ENCODE measurements around the gene IFNAR2. TPM values are rescaled to one million over a fixed set of nuclear protein-coding genes. Genes with fewer than 3 reads are reported as not detected.

IFNAR2 gene
- total RNA-seq: 10.4 TPM
- long read RNA-seq, full-length matches to known transcripts: 5 of 5 reads
- long read RNA-seq, partial matches to known transcripts: 0 of 5 reads
- long read RNA-seq, other reads (novel, unspliced or antisense): 0 of 5 reads

DNA sequence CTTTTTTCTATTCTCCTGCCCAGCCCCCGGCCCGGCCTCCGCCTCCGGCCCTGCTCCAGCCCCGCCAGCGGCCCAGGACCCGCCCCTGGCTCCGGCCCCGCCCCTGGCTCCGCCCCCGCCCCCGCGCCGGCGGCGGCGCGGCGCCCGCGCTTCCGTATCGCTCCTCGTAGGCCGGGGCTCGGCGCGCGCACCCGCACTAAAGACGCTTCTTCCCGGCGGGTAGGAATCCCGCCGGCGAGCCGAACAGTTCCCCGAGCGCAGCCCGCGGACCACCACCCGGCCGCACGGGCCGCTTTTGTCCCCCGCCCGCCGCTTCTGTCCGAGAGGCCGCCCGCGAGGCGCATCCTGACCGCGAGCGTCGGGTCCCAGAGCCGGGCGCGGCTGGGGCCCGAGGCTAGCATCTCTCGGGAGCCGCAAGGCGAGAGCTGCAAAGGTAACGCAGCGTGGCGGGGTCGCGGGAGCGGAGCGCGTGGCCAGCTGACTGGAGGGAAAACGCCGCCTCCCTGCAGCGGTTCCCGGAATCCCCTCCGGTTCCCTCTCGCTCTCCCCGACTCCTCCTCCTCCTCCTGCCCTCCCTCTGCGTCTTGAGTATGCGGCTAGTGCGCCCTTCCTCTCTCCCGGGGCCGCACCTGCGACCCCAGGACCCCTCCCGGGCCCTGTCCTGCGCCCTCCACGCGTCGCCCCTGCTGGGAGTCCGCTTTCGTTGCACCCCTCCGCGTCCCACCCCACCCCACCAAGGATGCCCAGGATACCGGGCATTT lies at the start of gene IFNAR2:
Gene IFNAR2, plus strand, starts transcription at position 155 of the 761 bp plus-strand sequence. CDS start 11,985 bp downstream, outside the sequence.
- ATAC-seq: peak; percentile 97
- intact Hi-C loops (cut with DNase I): no loop called here

GRCh38 chr21:33185852-33186251 lies 43.9 kb upstream of the IFNAR2 start:
- DNase-seq (ENCODE audit: missing footprints) (no peak), ATAC-seq (no peak)
- intact Hi-C loops (cut with DNase I): no loop called here

More for the DNA sequence above, at the start of gene IFNAR2:
- DNase-seq (ENCODE audit: missing footprints): peak; percentile 93

GRCh38 chr21:33187276-33187675 lies 42.5 kb upstream of the IFNAR2 start:
- intact Hi-C loops (cut with DNase I): no loop called here
- ATAC-seq (no peak), DNase-seq (ENCODE audit: missing footprints) (no peak)

DNA sequence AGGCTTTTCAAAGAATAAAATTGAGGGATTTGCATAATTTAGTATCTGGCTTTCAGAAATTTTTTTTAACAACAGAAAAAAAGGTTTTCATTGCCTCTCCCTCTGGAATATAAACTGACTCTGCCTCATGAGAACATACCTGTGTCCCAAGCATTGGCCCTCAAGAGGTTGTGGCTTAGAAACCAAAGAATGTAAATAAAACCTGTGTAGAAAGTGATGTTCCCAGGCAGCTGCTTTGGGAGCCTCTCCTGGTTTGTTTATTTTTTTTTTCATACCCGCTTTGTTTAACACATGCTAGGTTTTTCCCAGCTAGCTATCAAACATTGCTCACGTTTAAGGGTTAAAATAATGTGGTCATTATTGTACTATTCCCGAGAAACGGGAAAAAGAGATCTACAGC lies 40.5 kb upstream of the IFNAR2 start:
- no peak for DNase-seq (ENCODE audit: missing footprints)
- ATAC-seq: no peak
- intact Hi-C loops (cut with DNase I): loop anchor here (2.0 kb wide), 1 partner anchor 194 kb away; no protein-coding TSS in a partner anchor

DNA sequence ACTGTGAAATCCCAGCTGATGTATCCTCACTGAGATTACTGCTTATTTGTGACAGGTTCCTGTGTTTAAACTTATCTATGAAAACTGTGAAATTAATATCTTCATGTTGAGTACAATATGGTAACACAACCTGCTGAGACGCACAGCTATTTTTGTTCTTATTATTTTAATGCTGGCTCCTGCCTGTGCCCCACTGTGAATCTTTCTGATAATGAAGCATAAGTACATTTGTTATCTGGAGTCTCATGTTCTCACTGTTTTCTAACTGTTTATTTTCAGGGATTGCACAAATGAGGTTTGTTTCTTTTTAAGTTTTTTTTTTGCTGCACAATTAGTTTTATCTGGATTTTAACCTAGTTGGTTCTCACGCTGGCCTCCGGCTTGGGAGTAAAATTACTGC lies 39.9 kb upstream of the IFNAR2 start:
- DNase-seq (ENCODE audit: missing footprints): no peak
- peak; percentile 31 for ATAC-seq
- intact Hi-C loops (cut with DNase I): loop anchor here (2.0 kb wide), 1 partner anchor 195 kb away; no protein-coding TSS in a partner anchor

DNA sequence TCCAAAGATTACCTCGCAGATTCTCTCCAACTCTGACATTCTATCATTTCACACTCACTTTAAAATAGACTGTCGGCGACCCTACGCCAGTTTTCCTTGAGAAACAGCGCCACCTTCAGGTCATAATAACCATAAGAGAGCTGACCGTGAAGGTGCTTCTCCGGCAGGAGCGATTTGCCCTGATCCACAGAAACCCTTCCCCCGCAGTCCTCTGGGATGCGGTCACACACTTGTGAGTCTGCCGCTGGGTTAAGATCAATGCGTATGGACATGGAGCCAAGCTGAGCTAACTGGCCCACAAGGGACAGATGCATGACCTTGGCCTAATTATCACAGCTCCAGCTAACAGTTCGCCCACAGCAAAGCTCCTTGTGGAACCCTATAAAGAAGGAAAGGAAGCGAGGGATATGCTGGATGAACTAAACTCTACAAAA lies 32.8 kb upstream of the IFNAR2 start:
- peak; percentile 70 for ATAC-seq
- no peak for DNase-seq (ENCODE audit: missing footprints)
- intact Hi-C loops (cut with DNase I): loop anchor here (2.0 to 5.0 kb wide), 4 partner anchors 70 to 370 kb away; no protein-coding TSS in a partner anchor

GRCh38 chr21:33197496-33197895 lies 32.2 kb upstream of the IFNAR2 start:
- ATAC-seq (peak; percentile 79), DNase-seq (ENCODE audit: missing footprints) (no peak)

DNA sequence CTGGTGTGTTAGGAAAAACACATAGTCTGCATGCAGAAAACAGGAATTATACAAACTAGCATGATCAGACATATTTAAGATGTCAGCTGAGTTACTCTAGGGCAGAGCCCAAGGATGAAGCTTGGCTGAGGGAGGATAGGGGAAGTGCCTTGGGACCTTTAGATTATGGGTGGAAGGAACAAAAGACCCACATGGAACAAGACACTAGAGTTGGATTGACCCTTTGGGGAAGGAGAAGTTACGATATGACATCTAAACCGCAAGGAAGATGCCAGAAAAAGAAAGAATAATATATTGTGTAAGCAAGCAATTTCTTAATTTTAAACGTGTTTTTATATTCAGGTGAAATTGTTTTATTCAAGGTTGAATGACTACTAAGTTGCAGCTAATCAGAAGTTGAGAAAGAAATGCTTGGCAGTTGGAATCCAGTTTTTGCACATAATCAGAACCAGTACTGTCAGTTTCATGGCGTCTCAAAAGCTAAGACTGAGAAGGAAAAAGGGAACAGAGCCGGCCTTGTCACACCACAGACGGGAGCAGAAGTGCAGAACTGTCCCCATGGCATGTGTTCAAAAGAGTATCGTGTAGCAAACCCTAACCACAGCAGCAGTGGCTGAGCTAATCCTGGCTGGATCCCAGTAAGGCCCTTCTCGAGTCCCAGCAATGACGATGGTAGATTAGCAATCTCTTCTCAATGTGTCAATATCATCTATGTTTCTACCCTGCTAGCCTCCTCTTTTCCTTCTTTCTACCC lies 31.2 kb upstream of the IFNAR2 start:
- ATAC-seq: peak; percentile 73
- no peak for DNase-seq (ENCODE audit: missing footprints)
- intact Hi-C loops (cut with DNase I): loop anchor here (1.0 to 5.0 kb wide), 5 partner anchors 71 to 371 kb away; partner anchors contain the start of gene IFNAR1

More at GRCh38 chr21:33197496-33197895, 32.2 kb upstream of the IFNAR2 start:
- intact Hi-C loops (cut with DNase I): loop anchor here (2.0 to 5.0 kb wide), 4 partner anchors 70 to 370 kb away; no protein-coding TSS in a partner anchor

DNA sequence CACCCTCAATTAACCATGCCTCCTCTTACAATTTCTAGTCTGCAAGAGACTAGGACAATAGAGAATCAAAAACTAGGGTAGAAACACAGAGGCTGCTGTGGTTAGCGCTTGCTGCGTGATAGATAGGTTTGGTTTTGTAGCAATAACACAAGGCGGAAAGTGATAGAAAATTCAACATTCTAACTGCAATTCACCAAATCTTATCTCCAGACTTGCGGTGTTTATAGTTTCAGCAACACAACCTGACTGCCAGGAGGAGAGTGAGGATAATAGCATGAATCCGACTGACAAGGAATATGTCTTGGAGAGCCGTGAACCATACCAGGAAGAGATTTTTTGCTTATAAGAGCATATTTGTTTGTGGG lies 30.7 kb upstream of the IFNAR2 start:
- ATAC-seq (no peak), DNase-seq (ENCODE audit: missing footprints) (no peak)
- intact Hi-C loops (cut with DNase I): loop anchor here (1.0 to 5.0 kb wide), 5 partner anchors 72 to 372 kb away; partner anchors contain the start of gene IFNAR1

- intact Hi-C loops (cut with DNase I): loop anchor here (1.0 to 5.0 kb wide), 6 partner anchors 72 to 372 kb away; partner anchors contain the start of gene IFNAR1
- peak; percentile 80 for ATAC-seq
- no peak for DNase-seq (ENCODE audit: missing footprints)
Measured at GRCh38 chr21:33199516-33200217, 30.1 kb upstream of the IFNAR2 start.

DNA sequence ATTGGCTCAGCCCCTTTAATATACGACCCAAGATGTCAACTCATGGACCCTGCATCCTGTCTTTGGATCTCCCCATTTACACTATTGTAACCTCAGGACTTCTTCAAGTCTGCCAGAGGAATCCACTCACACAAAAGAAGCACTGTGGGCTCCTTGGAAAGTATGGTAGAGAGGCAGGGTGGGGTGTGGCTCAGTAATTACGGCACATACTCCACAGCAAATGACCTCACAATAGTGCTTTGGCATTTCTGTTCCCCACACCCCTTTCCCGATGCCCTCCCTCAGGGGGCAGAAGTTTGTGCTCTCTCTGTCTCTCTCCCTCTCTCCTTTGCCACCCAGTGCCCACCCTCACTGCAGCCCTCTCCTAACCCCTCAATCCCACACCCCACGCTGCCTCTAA lies 27.8 kb upstream of the IFNAR2 start:
- intact Hi-C loops (cut with DNase I): loop anchor here (5.0 kb wide), 1 partner anchor 160 kb away; no protein-coding TSS in a partner anchor
- DNase-seq (ENCODE audit: missing footprints): no peak
- no peak for ATAC-seq

GRCh38 chr21:33202464-33203363 lies 27.0 kb upstream of the IFNAR2 start:
- DNase-seq (ENCODE audit: missing footprints) (no peak), ATAC-seq (no peak)
- intact Hi-C loops (cut with DNase I): loop anchor here (5.0 kb wide), 1 partner anchor 160 kb away; no protein-coding TSS in a partner anchor

- ATAC-seq (no peak), DNase-seq (ENCODE audit: missing footprints) (no peak)
- intact Hi-C loops (cut with DNase I): loop anchor here (5.0 kb wide), 1 partner anchor 159 kb away; no protein-coding TSS in a partner anchor
Measured at GRCh38 chr21:33203371-33203724, 26.4 kb upstream of the IFNAR2 start.

DNA sequence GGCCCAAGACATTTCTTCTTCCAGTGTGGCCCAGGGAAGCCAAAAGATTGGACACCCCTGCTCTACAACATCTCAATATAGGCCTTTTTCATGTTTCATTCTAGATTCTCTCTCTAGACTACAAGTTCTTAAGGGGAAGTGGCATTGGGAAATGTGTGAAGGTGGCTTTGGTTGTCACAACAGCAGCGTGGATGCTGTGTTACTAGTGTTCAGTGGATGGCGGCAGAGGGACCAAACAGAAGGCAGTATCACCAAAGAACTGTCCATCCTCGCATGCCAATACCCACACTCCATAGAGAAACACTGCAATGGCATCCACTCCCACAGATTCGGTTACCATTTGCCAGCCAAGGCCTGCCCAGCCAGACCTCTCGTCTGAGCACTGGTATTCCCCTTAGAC lies 24.3 kb upstream of the IFNAR2 start:
- ATAC-seq (no peak), DNase-seq (ENCODE audit: missing footprints) (no peak)
- intact Hi-C loops (cut with DNase I): no loop called here

DNA sequence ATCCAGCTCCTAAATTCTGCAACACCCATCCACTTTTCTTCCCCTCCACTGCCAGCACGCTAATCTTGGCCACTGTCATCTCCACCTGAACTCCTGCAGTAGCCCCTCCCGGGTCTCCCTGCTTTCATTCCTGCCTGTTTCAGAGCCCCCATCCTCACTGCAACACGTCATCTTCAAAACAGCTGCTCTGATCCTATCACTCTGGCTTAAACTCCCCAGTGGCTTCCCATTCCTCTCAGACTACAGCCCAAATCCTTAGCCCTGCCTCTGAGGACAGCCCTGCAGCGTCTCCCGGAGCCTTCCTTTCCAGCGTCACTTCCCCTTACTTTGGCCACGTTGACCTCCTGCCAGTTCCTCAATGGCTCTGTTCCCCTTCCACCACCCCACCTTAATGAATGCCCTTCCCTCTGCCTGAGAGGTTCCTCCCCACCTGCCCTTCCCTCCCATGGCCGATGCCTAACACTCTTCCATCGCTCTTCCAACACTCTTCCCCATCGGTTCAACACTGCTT lies 22.9 kb upstream of the IFNAR2 start:
- peak; percentile 75 for DNase-seq (ENCODE audit: missing footprints)
- ATAC-seq: peak; percentile 42
- intact Hi-C loops (cut with DNase I): no loop called here

DNA sequence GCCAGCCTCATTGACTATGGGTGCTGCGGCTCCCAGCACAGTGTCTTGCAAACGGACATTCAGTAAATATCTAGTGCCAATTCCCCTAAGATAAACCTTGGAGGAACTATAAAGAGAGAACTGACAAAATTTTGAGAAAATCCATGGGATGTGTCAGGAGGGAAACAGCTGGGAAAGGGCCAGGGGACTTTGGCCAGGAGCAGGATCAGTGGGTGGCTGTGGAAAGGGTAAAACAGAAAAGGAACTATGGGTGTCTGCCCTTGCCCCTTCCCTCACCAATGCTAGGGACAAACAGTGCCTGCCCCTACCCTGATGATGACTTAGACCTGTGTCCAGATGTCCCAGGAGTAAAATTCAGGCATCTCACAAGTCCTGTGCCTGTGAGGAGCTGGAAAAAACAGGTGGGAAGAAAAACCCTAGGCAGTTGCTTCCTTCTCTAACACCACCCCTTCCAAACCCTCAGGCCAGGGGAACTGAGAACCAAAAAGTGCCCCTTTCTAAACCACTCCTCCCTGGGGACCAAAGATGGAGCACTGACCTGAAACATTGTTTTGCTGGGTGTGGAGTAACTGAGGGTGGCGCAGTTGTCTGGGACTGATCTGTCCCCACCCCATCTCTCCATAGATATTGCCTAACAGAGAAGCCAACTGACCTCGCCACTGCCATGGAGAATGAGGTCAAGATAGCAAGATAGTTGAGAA lies 22.1 kb upstream of the IFNAR2 start:
- no peak for ATAC-seq
- intact Hi-C loops (cut with DNase I): no loop called here
- no peak for DNase-seq (ENCODE audit: missing footprints)

DNA sequence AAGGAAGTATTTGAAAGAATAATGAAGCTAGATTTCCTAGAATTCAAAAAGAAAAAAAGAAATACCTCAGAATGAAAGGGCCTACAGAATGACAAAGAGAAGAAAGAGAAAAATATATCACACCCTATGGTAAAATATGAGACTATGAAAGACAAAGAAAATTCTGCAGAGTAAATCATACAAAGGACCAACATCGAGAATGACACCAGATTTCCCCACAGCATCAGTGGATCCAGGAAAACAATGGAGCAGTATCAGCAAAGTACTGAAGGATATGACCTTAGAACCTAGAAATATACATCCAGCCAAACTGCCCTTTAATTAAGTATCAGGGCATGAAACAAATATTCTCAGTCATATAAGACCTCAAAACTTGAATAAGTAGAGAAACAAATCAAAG lies 21.2 kb upstream of the IFNAR2 start:
- DNase-seq (ENCODE audit: missing footprints) (no peak), ATAC-seq (no peak)
- intact Hi-C loops (cut with DNase I): no loop called here
